GM23248 (cell line): ENCODE measurements around the gene CLDN11. TPM values are rescaled to one million over a fixed set of nuclear protein-coding genes. Genes with fewer than 3 reads are reported as not detected.

Experiments used
- DNase-seq: peaks from one replicate; pipeline ENCODE4 v3.0.0-alpha.2; 2015
- H2AFZ ChIP-seq: fragments of 200-600 bp; sonication (generic); 2 replicates; pipeline ENCODE4 v1.6.1; 2016; ENCODE audit warnings: antibody characterized with exemption
- H3F3A ChIP-seq: fragments of 200-600 bp; sonication (generic); 2 replicates; pipeline ENCODE4 v1.6.1; 2016; ENCODE audit warnings: mild to moderate bottlenecking, antibody characterized with exemption, mixed run types; ENCODE audit not compliant: insufficient read depth
- H3K27ac ChIP-seq: fragments of 200-600 bp; sonication (generic); 2 replicates; pipeline ENCODE4 v1.5.1; 2016; ENCODE audit warnings: mild to moderate bottlenecking
- H3K27me3 ChIP-seq: fragments of 200-600 bp; sonication (generic); replicated peaks from 2 replicates; pipeline ENCODE4 v1.6.1; 2016; ENCODE audit warnings: mild to moderate bottlenecking; ENCODE audit not compliant: insufficient read depth
- H3K36me3 ChIP-seq: fragments of 200-600 bp; sonication (generic); 2 replicates; pipeline ENCODE4 v1.6.1; 2016; ENCODE audit warnings: low read depth, mild to moderate bottlenecking
- H3K4me1 ChIP-seq: fragments of 200-600 bp; sonication (generic); 2 replicates; pipeline ENCODE4 v1.6.1; 2016; ENCODE audit warnings: mild to moderate bottlenecking; ENCODE audit not compliant: insufficient read depth
- H3K4me2 ChIP-seq: fragments of 200-600 bp; sonication (generic); one replicate; pipeline ENCODE4 v1.6.1; 2016; ENCODE audit warnings: mild to moderate bottlenecking; ENCODE audit not compliant: unreplicated experiment
- H3K4me3 ChIP-seq: fragments of 200-600 bp; sonication (generic); 2 replicates; pipeline ENCODE4 v1.5.1; 2016; ENCODE audit warnings: mild to moderate bottlenecking
- H3K79me2 ChIP-seq: fragments of 200-600 bp; sonication (generic); 2 replicates; pipeline ENCODE4 v1.6.1; 2016; ENCODE audit warnings: mild to moderate bottlenecking; ENCODE audit not compliant: insufficient read depth
- H3K9ac ChIP-seq: fragments of 200-600 bp; sonication (generic); 2 replicates; pipeline ENCODE4 v1.6.1; 2016; ENCODE audit warnings: mild to moderate bottlenecking
- H3K9me2 ChIP-seq: fragments of 200-600 bp; sonication (generic); 2 replicates; pipeline ENCODE4 v1.6.1; 2016; ENCODE audit warnings: mixed run types, mild to moderate bottlenecking, moderate library complexity; ENCODE audit not compliant: insufficient read depth
- H3K9me3 ChIP-seq: fragments of 200-600 bp; sonication (generic); one replicate; pipeline ENCODE4 v1.6.1; 2017; ENCODE audit warnings: low read depth
- H4K20me1 ChIP-seq: fragments of 200-600 bp; sonication (generic); 2 replicates; pipeline ENCODE4 v1.6.0; 2016; ENCODE audit not compliant: insufficient read depth
- EZH2 ChIP-seq: fragments of 200-600 bp; sonication (generic); IDR thresholded peaks from 2 replicates; pipeline ENCODE4 v1.6.1; 2018; ENCODE audit warnings: antibody characterized with exemption, mild to moderate bottlenecking; ENCODE audit not compliant: insufficient read depth, poor library complexity, severe bottlenecking
- EZH2phosphoT487 ChIP-seq: fragments of 200-600 bp; sonication (generic); IDR thresholded peaks from 2 replicates; pipeline ENCODE4 v1.6.1; 2018; ENCODE audit warnings: antibody characterized with exemption, moderate library complexity, mild to moderate bottlenecking, low read depth; ENCODE audit not compliant: insufficient read depth
- WGBS, 2 experiments: methylation state at CpG; one replicate each; pipeline ENCODE4 v1.1.6; 2015 to 2017; ENCODE audit warnings: low lambda C conversion rate in 2 of 2, low coverage in 1 of 2; ENCODE audit errors: missing lambda C conversion rate in 2 of 2; 5-methylcytosine and 5-hydroxymethylcytosine counted together
- in situ Hi-C: fragments of 300-500 bp; cut with MboI; formaldehyde crosslinking; loops from 2 replicates; pipeline ENCODE4 v1.15.0; 2020
- polyA plus RNA-seq: library from polyadenylated mRNA; unstranded; fragments of >200 nt; fragmentation: Nextera tagmentation; extraction: Ambion mirVana; gene quantifications from 2 replicates; pipeline ENCODE4 v1.2.1, GENCODE V29; 2016
- total RNA-seq: library from RNA; depleted of rRNA; stranded (reverse); fragments of >200 nt; shearing (Covaris generic); gene quantifications from 2 replicates; pipeline ENCODE4 v1.2.3, GENCODE V29; 2014

The CLDN11 gene
- total and polyA plus RNA-seq, 2 experiments from 2014 or later: 81.9 to 84.9 TPM

- in situ Hi-C loops: loop anchor here (10.0 kb wide), 1 partner anchor 395 kb away; no protein-coding TSS in a partner anchor
- Histone ChIP-seq H3K4me2 (peak overlapping the region; percentile 93), H4K20me1 (no peaks in the 10 kb centered on the region), H3K4me3 (peak overlapping the region; percentile 82), H3F3A (peaks cover 14% of the 10 kb centered on the region; the same call in 1 of the 2 replicates), H3K27ac (peak overlapping the region; percentile 64), H2AFZ (peak overlapping the region; percentile 89), H3K9me2 (no peaks in the 10 kb centered on the region), H3K79me2 (peaks cover 57% of the 10 kb centered on the region), H3K36me3 (peaks cover 7% of the 10 kb centered on the region; the same call in 1 of the 2 replicates), H3K9ac (peak overlapping the region; percentile 84), H3K4me1 (peaks cover 9% of the 10 kb centered on the region), H3K9me3 (no peaks in the 10 kb centered on the region), H3K27me3 (no peaks in the 10 kb centered on the region)
- WGBS, 2 experiments: 3 to 4% methylated on average over 36 to 58 of the region's 58 CpGs
- peak; percentile 85 for DNase-seq
- no peak for TF ChIP-seq EZH2phosphoT487
- no peak for TF ChIP-seq EZH2
These were observed 954 bp downstream of the CLDN11 start for GRCh38 chr3:170419557-170420087.

GRCh38 chr3:170420307-170420821 lies 1.7 kb downstream of the CLDN11 start:
- in situ Hi-C loops: no loop called here
- Histone ChIP-seq H3K4me3 (peak overlapping the region; percentile 82), H3F3A (peaks cover 13% of the 10 kb centered on the region; the same call in 1 of the 2 replicates), H3K36me3 (peaks cover 9% of the 10 kb centered on the region), H4K20me1 (no peaks in the 10 kb centered on the region), H2AFZ (peak overlapping the region; percentile 89), H3K27ac (peak overlapping the region; percentile 64), H3K9ac (peak overlapping the region; percentile 84), H3K9me2 (no peaks in the 10 kb centered on the region), H3K4me2 (peak overlapping the region; percentile 93), H3K4me1 (peaks cover 7% of the 10 kb centered on the region), H3K9me3 (no peaks in the 10 kb centered on the region), H3K27me3 (no peaks in the 10 kb centered on the region), H3K79me2 (peaks cover 59% of the 10 kb centered on the region)
- DNase-seq: peak; percentile 69
- no peak for TF ChIP-seq EZH2
- no peak for TF ChIP-seq EZH2phosphoT487
- 4 to 7% methylated on average over 17 of the region's 17 CpGs for WGBS, 2 experiments

- Histone ChIP-seq H3K9me3 (no peaks in the 10 kb centered on the region), H2AFZ (peak overlapping the region; percentile 59), H3K27ac (peak overlapping the region; percentile 23), H3K4me2 (peak overlapping the region; percentile 93), H3K36me3 (peaks cover 9% of the 10 kb centered on the region), H3K9ac (peak overlapping the region; percentile 84), H4K20me1 (no peaks in the 10 kb centered on the region), H3K4me1 (peaks cover 7% of the 10 kb centered on the region), H3K9me2 (no peaks in the 10 kb centered on the region), H3F3A (peaks cover 13% of the 10 kb centered on the region; the same call in 1 of the 2 replicates), H3K27me3 (no peaks in the 10 kb centered on the region), H3K79me2 (peaks cover 64% of the 10 kb centered on the region), H3K4me3 (peak overlapping the region; percentile 82)
- TF ChIP-seq EZH2phosphoT487 (no peak), EZH2 (no peak)
- DNase-seq: peak; percentile 62
- 4 to 5% methylated on average over 12 of the region's 12 CpGs for WGBS, 2 experiments
- in situ Hi-C loops: no loop called here
These were observed 2.5 kb downstream of the CLDN11 start for GRCh38 chr3:170421111-170421641.

GRCh38 chr3:170421758-170422157 lies 3.1 kb downstream of the CLDN11 start:
- 64 to 67% methylated on average over 2 of the region's 2 CpGs for WGBS, 2 experiments
- Histone ChIP-seq H3K27ac (peak overlapping the region; percentile 23), H3K4me3 (peak overlapping the region; percentile 82), H2AFZ (peak overlapping the region; percentile 59), H3F3A (peaks cover 13% of the 10 kb centered on the region; the same call in 1 of the 2 replicates), H3K27me3 (no peaks in the 10 kb centered on the region), H4K20me1 (no peaks in the 10 kb centered on the region), H3K9me3 (no peaks in the 10 kb centered on the region), H3K79me2 (peaks cover 67% of the 10 kb centered on the region), H3K9ac (peak overlapping the region; percentile 84), H3K4me1 (peaks cover 7% of the 10 kb centered on the region), H3K4me2 (peak overlapping the region; percentile 93), H3K9me2 (no peaks in the 10 kb centered on the region), H3K36me3 (peaks cover 15% of the 10 kb centered on the region)
- DNase-seq: peak; percentile 21
- in situ Hi-C loops: no loop called here
- no peak for TF ChIP-seq EZH2
